Raji (cell line): ENCODE results near the gene MAG.
A peak's percentile ranks its signal among the peaks of the same experiment; 100 is the strongest.

Experiments
- POLR2A ChIP-seq: IDR thresholded peaks from 2 replicates; pipeline ENCODE4 v1.6.1; 2011; ENCODE audit warnings: low read depth, low read length, control low read depth; ENCODE audit not compliant: insufficient read depth

MAG gene

GRCh38 chr19:35313587-35313986 lies 21.6 kb downstream of the MAG start:
- TF ChIP-seq POLR2A, result no peak

- TF ChIP-seq POLR2A, result no peak
These were observed 22.1 kb downstream of the MAG start for GRCh38 chr19:35314031-35314430.

DNA sequence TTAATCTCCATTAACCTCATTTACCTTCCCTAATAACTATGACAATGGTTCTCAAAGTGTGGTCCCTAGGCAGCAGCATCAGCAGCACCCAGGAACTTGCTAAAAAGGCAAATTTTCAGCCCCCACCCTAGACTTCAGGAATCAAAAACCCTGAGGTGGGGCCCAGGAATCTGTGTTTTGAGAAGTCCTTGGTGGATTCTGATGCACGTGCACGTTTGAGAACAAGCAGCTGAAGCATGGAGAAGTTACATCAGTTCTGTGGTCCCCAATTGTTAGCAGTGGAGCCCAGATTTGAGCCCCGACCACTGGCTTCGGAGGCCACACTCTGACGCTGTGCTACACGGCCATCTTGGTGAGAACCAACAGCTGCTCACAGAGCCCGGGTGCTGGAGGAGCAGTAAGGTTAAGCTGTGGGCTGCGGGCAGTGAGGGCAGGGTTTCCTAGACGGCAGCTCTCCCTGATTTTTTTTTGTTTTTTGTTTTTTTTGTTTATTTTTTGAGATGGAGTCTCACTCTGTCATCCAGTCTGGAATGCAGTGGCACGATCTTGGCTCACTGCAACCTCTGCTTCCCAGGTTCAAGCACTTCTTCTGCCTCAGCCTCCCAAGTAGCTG lies 23.0 kb downstream of the MAG start:
- TF ChIP-seq POLR2A, result no peak

DNA sequence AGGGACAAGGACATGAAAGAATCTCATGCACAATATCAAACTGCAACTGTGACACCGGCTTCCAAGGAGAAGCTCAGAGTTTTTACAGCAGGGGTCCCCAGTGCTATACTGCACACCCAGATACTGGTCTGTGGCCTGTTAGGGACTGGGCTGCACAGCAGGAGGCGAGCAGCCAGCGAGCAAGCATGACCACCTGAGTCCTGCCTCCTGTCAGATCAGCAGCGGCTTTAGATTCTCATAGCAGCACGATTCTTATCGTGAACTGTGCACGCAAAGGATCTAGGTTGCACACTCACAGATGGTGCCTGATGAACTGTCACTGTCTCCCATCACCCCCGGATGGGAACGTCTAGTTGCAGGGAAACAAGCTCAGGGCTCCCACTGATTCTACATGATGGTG lies 23.9 kb downstream of the MAG start:
- no peak for TF ChIP-seq POLR2A

DNA sequence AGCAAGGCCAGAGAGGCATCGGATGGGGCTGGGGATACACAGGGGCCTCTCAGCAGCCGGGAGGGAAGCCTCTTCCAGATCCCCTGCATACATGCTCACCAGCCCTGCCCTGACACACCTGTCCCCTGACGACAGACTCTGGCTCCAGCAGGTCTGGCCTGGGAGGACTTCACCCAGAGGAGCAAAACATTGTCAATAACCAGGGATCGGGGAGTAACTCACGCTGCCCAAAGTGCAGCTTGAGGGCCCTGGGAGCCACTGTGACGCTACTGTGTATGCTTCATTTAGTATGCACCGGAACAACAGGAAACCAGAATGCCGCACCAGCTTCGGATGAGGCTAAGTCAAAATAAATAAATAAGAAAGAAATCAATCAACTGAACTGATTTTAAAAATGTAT lies 24.6 kb downstream of the MAG start:
- TF ChIP-seq POLR2A, result no peak

GRCh38 chr19:35317464-35318043 lies 25.6 kb downstream of the MAG start:
- no peak for TF ChIP-seq POLR2A

DNA sequence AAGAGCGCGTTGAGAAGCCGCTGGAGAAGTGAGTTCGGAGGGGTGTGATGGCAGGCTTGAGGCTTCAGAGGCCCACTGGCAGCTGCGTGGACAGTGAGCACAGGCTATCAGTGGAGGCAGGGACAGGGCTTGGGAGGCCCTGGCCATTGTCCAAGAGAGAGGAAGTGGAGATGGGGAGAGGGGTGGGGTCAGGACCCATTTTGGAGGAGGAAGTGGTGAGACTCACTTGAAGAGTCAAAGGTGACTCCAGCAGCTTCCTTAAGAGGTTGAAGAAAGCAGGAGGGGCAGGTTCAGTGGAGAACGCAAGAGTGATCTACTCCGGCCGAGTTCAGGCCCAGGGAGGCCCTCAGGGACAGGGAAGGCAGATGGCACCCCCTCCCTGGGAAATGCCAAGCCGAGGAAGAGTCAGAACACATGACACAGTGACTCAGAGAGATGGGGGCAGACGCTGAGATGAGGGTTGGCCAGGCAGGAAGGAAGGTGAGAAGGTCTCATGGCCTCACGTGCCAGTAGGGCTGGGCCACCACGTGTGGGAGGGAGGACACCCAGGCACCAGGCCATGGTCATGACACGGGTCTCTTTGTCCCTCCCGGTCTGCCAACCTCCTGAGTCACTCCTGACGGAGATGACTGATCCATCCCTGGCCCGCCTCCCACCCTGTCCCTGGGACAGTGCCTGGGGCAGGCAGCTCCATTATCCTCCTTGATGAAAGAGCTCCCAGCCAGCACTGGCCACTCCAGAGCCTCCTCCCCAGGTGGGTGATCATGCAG lies 26.9 kb downstream of the MAG start:
- no peak for TF ChIP-seq POLR2A

GRCh38 chr19:35320065-35320713 lies 28.2 kb downstream of the MAG start:
- TF ChIP-seq POLR2A, result no peak

- no peak for TF ChIP-seq POLR2A
These were observed 29.3 kb downstream of the MAG start for GRCh38 chr19:35321291-35321690.

GRCh38 chr19:35322014-35322413 lies 30.1 kb downstream of the MAG start:
- no peak for TF ChIP-seq POLR2A

DNA sequence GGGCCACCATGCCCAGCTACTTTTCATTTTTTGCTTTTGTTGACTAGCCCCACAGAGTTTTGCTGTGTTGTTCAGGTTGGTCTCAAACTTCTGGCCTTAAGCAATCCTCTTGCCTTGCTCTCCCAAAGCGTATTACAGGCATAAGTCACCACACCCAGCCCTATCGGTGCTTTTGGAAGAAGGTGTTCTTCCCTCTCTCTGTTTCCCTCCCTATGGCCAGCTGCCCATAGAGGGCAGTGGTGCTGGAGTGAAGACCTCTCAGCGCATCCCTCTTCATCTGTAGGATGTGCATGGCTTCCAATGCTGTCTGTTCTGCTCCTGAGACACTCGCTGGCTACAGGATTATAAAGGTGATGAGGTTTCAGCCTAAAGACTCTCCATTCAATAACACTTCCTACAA lies 35.7 kb downstream of the MAG start:
- TF ChIP-seq POLR2A, result no peak

GRCh38 chr19:35328851-35329285 lies 36.9 kb downstream of the MAG start, which contains the start of gene CD22:
TSS of gene CD22 (plus strand) at chr19:35329187. CDS start at chr19:35332041, 2,854 bp downstream.
- peak; percentile 96 for TF ChIP-seq POLR2A

GRCh38 chr19:35329323-35329722 lies 37.4 kb downstream of the MAG start:
- peak; percentile 8; the same call in 1 of the 2 replicates for TF ChIP-seq POLR2A

- TF ChIP-seq POLR2A, result peak; percentile 82
These were observed 38.5 kb downstream of the MAG start for GRCh38 chr19:35330475-35330874.

DNA sequence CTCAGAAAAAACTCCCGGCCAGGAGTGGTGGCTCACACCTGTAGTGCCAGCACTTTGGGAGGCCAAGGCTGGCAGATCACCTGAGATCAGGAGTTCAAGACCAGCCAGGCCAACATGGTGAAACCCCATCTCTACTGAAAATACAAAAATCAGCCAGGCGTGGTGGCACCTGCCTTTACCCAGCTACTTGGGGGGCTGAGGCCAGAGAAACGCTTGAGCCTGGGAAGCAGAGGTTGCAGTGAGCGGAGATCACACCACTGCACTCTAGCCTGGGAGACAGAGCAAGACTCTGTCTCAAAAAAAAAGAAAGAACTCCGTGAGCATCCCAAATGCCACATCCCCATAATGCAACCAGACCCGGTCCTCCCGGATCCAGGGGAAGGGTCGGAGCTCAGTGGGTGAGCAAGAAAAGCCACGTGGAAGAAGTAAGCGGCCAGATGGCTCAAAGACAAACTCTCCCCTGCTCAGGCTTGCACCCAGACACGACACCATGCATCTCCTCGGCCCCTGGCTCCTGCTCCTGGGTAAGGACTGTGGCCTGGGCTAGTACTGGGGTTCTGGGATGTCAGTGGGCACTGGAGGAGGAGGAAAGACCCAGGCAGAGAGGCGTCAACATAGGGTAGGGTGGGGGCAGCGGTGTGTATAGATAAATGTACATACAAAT lies 39.7 kb downstream of the MAG start:
- TF ChIP-seq POLR2A, result 0 out of 2 replicates have a peak, but pooled peaks have one; percentile 22

DNA sequence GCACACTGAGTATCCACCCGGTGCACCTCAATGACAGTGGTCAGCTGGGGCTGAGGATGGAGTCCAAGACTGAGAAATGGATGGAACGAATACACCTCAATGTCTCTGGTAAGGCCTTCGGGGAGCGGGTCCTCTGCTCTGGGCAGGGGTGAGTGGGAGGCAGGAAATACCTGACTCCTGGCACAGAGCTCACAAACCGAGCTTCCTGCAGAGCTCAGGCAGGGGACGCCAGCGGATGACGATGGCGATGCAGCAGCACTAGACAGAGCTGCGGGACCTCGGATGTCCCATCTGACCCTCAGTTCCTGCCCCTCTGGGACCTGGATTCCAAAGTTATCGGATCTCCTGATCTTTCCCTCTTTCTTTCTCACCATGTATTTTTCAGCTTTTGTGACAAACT lies 40.9 kb downstream of the MAG start:
- no peak for TF ChIP-seq POLR2A
